K562 (cell line): ENCODE data around the gene ZBED4. TPM values are rescaled to one million over a fixed set of nuclear protein-coding genes. Genes with fewer than 3 reads are reported as not detected.
A peak's percentile ranks its signal among the peaks of the same experiment; 100 is the strongest.

Source experiments
- CBX5 ChIP-seq: IDR thresholded peaks from 2 replicates; pipeline ENCODE4 v1.6.1; 2014; ENCODE audit warnings: low read depth, borderline replicate concordance
- EP400 ChIP-seq: fragments of 450-650 bp; IDR thresholded peaks from 2 replicates; pipeline ENCODE4 v1.6.1; 2017; ENCODE audit warnings: antibody characterized with exemption, mild to moderate bottlenecking, moderate library complexity
- GABPA ChIP-seq: fragments of 200-800 bp; sonication (Bioruptor generic); conservative IDR thresholded peaks from 2 replicates; pipeline ENCODE4 v1.6.1; 2016; ENCODE audit warnings: low read depth, missing genetic modification characterization, missing compliant biosample characterization
- MEIS2 ChIP-seq: fragments of 450-650 bp; IDR thresholded peaks from 2 replicates; pipeline ENCODE4 v1.6.1; 2014; ENCODE audit warnings: mild to moderate bottlenecking; ENCODE audit not compliant: partially characterized antibody
- NEUROD1 ChIP-seq: fragments of 150-350 bp; IDR thresholded peaks from 2 replicates; pipeline ENCODE4 v1.6.1; 2014; ENCODE audit warnings: borderline replicate concordance, low read length, low read depth; ENCODE audit not compliant: partially characterized antibody
- NR2C2 ChIP-seq, 2 experiments: fragments of 200-800 bp in 1 of 2; sonication (Bioruptor generic) in 1 of 2; sonication (generic) in 1 of 2; formaldehyde crosslinking in 1 of 2; IDR thresholded peaks; 2 replicates each; pipeline versions ENCODE4 v1.6.1 to v1.8.0; 2016 to 2022; ENCODE audit warnings: mild to moderate bottlenecking in 1 of 2, missing compliant biosample characterization in 1 of 2, missing genetic modification characterization in 1 of 2, missing genetic modification reagents in 1 of 2
- POLR2G ChIP-seq: fragments of 200-400 bp; formaldehyde crosslinking; IDR thresholded peaks from 2 replicates; pipeline ENCODE4 v1.6.1; 2017; ENCODE audit warnings: low read depth, mild to moderate bottlenecking, antibody characterized with exemption, low read length, moderate library complexity
- SP1 ChIP-seq: sonication (generic); formaldehyde crosslinking; IDR thresholded peaks from 2 replicates; pipeline ENCODE4 v1.8.1; 2022; ENCODE audit warnings: mild to moderate bottlenecking, missing genetic modification reagents
- ZBTB1 ChIP-seq: sonication (generic); formaldehyde crosslinking; IDR thresholded peaks from 2 replicates; pipeline ENCODE4 v1.8.1; 2023; ENCODE audit warnings: missing genetic modification reagents, low read depth, mild to moderate bottlenecking, borderline replicate concordance
- ZBTB7A ChIP-seq: IDR thresholded peaks from 2 replicates; pipeline ENCODE4 v1.6.1; 2011; ENCODE audit warnings: low read depth, mild to moderate bottlenecking, low read length, moderate library complexity, borderline replicate concordance; ENCODE audit not compliant: control insufficient read depth
- ZNF77 ChIP-seq: fragments of 250-450 bp; sonication (Bioruptor Pico); IDR thresholded peaks from 2 replicates; pipeline ENCODE4 v1.5.0; 2020
- polyA plus RNA-seq, 8 experiments: library from polyadenylated mRNA; depleted of rRNA in 4 of 8; stranded (reverse) in 5 of 8; unstranded in 3 of 8; fragments of >200 nt; fragmentation: Nextera tagmentation in 2 of 8; fragmentation: Illumina TruSeq in 1 of 8; extraction: Ambion mirVana in 2 of 8; extraction: Trizol in 1 of 8; gene quantifications; 2 replicates each; pipeline versions ENCODE4 v1.2.1 to v1.2.3, GENCODE V29; 2011 to 2014; ENCODE audit warnings: inconsistent platforms in 1 of 8, missing spikeins in 1 of 8
- total RNA-seq, 7 experiments: library from RNA; depleted of rRNA in 6 of 7; stranded (reverse); fragments of >200 nt in 6 of 7; fragmentation: Illumina TruSeq in 2 of 7; extraction: Trizol in 2 of 7; gene quantifications; 2 replicates each; pipeline versions ENCODE4 v1.2.1 to v1.2.3, GENCODE V29; 2011 to 2021; ENCODE audit warnings: low replicate concordance in 1 of 7
- TF ChIP-seq, protein P1 (sequence below): fragments of 250-450 bp; sonication (Bioruptor Pico); IDR thresholded peaks from 2 replicates; pipeline ENCODE4 v1.4.0; 2020
- TF ChIP-seq, protein P2 (sequence below): fragments of 200-800 bp; sonication (Bioruptor generic); IDR thresholded peaks from 2 replicates; pipeline ENCODE4 v1.6.1; 2017; ENCODE audit warnings: missing genetic modification characterization, missing compliant biosample characterization

ZBED4 gene
- total and polyA plus RNA-seq, 9 of the 15 experiments (the other 6 are each of a cell fraction or from before 2014, with no cell fraction given), result 1.5 to 16.8 (median 7.4) TPM

DNA sequence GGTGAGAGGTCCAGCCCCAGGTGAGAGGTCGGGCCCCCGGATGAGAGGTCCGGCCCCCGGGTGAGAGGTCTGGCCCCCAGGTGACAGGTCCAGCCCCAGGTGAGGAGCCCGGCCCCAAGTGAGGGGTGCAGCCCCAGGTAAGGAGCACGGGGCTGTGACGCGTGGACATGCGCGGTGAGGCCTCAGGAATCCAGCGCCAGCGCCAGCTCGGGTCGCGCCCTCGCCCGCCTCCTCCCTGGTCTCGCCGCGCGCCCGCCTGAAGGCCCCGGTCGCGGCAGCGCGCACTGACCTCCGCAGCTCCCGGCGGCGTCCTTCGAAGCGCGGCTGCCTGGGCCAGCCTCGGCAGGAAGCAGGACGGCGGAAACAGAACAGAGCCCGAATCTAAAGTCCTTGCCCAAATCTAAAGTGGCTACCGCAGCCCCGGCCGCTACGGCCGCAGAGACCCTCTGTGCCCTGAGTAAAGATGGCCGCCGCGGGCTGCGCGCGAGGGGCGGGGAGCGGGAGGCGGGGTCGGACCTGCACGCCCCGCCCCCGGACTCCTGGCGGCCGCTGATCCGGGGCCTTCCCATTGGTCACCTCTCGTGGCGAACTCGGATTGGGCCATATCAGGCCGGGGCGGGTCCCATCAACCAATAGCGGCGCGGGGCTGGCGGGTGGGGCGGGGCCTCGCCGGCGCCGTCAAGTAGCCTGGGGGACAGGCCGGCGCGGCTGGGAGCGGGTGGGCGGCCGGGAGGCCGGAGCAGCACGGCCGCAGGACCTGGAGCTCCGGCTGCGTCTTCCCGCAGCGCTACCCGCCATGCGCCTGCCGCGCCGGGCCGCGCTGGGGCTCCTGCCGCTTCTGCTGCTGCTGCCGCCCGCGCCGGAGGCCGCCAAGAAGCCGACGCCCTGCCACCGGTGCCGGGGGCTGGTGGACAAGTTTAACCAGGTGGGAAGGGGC lies 64.6 kb downstream of the ZBED4 start, which contains the start of the genes ALG12 and CRELD2 (continued):
- TF ChIP-seq NEUROD1, result peak; percentile 28
- TF ChIP-seq ZNF77 (CRISPR knock-in tag), result no peak
- TF ChIP-seq CBX5, result no peak
- TF ChIP-seq, protein P1, sequence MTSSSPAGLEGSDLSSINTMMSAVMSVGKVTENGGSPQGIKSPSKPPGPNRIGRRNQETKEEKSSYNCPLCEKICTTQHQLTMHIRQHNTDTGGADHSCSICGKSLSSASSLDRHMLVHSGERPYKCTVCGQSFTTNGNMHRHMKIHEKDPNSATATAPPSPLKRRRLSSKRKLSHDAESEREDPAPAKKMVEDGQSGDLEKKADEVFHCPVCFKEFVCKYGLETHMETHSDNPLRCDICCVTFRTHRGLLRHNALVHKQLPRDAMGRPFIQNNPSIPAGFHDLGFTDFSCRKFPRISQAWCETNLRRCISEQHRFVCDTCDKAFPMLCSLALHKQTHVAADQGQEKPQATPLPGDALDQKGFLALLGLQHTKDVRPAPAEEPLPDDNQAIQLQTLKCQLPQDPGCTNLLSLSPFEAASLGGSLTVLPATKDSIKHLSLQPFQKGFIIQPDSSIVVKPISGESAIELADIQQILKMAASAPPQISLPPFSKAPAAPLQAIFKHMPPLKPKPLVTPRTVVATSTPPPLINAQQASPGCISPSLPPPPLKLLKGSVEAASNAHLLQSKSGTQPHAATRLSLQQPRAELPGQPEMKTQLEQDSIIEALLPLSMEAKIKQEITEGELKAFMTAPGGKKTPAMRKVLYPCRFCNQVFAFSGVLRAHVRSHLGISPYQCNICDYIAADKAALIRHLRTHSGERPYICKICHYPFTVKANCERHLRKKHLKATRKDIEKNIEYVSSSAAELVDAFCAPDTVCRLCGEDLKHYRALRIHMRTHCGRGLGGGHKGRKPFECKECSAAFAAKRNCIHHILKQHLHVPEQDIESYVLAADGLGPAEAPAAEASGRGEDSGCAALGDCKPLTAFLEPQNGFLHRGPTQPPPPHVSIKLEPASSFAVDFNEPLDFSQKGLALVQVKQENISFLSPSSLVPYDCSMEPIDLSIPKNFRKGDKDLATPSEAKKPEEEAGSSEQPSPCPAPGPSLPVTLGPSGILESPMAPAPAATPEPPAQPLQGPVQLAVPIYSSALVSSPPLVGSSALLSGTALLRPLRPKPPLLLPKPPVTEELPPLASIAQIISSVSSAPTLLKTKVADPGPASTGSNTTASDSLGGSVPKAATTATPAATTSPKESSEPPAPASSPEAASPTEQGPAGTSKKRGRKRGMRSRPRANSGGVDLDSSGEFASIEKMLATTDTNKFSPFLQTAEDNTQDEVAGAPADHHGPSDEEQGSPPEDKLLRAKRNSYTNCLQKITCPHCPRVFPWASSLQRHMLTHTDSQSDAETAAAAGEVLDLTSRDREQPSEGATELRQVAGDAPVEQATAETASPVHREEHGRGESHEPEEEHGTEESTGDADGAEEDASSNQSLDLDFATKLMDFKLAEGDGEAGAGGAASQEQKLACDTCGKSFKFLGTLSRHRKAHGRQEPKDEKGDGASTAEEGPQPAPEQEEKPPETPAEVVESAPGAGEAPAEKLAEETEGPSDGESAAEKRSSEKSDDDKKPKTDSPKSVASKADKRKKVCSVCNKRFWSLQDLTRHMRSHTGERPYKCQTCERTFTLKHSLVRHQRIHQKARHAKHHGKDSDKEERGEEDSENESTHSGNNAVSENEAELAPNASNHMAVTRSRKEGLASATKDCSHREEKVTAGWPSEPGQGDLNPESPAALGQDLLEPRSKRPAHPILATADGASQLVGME, result no peak
- TF ChIP-seq NR2C2 (CRISPR knock-in tag; IDR thresholded peaks at IDR 0.05), result no peak
- peak; percentile 94 for TF ChIP-seq NR2C2 (tag; IDR thresholded peaks at IDR 0.05)
- peak; percentile 85 for TF ChIP-seq POLR2G
- TF ChIP-seq, protein P2, sequence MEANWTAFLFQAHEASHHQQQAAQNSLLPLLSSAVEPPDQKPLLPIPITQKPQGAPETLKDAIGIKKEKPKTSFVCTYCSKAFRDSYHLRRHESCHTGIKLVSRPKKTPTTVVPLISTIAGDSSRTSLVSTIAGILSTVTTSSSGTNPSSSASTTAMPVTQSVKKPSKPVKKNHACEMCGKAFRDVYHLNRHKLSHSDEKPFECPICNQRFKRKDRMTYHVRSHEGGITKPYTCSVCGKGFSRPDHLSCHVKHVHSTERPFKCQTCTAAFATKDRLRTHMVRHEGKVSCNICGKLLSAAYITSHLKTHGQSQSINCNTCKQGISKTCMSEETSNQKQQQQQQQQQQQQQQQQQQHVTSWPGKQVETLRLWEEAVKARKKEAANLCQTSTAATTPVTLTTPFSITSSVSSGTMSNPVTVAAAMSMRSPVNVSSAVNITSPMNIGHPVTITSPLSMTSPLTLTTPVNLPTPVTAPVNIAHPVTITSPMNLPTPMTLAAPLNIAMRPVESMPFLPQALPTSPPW (CRISPR knock-in tag), result peak; percentile 68; the same call in 1 of the 2 replicates
- TF ChIP-seq GABPA (tag), result peak; percentile 88
- peak; percentile 99 for TF ChIP-seq ZBTB1 (CRISPR knock-in tag)
- TF ChIP-seq EP400, result peak; percentile 55; the same call in 1 of the 2 replicates
- peak; percentile 21 for TF ChIP-seq MEIS2
- TF ChIP-seq SP1, result peak; percentile 67; the same call in 1 of the 2 replicates
- peak; percentile 79; the same call in 1 of the 2 replicates for TF ChIP-seq ZBTB7A
